Measurements from ENCODE around the gene ALLC.
"Not testable (repeated sequence)": the region's sequence is repeated elsewhere in the genome, so short reads cannot be mapped to it uniquely, and the experiment has no call there.

Gene ALLC

DNA sequence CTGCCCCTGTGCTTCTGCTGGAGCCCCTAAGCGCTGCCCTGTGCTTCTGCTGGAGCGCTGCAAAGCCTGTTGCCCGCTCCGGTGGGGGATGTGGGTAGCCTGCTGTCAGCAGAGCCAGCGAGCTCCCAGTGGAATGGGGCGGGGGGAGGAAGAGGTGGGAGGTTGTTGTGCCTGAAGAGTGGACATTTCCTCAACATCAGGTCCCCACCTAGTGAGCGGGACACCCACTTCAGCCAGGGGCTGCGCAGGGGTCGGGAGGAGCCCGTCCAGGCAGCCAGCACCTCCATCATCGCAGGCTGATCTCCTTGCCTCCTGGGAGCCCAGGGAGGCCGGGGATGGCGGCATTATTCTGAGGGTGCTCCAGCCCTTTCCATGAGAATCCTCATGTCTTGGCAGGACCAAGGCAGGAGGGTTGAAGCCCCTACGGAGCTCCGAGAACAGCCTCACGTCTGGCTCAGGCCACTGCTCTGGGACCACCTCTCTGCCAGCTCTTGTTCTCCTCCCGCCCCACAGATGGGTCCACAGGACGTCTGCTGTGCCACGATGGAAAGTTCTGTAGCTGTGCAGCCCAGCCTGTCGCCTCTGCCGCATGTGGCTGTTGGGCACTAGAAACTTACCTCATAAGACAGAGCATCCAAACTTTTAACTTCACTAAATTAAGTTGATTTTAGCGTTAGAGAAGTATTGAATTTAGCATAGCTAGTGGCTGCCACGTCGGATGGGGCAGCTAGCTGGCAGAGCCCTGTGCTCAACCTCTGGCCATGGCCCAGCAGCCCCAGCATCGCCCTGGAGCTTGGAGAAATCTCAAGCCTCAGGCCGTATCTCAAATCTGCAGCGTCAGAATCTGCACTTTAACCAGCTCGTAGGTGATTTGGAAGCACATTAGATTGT, 1.9 kb upstream of the ALLC start:
- no peak for DNase-seq (ENCODE audit: low spot score)

DNA sequence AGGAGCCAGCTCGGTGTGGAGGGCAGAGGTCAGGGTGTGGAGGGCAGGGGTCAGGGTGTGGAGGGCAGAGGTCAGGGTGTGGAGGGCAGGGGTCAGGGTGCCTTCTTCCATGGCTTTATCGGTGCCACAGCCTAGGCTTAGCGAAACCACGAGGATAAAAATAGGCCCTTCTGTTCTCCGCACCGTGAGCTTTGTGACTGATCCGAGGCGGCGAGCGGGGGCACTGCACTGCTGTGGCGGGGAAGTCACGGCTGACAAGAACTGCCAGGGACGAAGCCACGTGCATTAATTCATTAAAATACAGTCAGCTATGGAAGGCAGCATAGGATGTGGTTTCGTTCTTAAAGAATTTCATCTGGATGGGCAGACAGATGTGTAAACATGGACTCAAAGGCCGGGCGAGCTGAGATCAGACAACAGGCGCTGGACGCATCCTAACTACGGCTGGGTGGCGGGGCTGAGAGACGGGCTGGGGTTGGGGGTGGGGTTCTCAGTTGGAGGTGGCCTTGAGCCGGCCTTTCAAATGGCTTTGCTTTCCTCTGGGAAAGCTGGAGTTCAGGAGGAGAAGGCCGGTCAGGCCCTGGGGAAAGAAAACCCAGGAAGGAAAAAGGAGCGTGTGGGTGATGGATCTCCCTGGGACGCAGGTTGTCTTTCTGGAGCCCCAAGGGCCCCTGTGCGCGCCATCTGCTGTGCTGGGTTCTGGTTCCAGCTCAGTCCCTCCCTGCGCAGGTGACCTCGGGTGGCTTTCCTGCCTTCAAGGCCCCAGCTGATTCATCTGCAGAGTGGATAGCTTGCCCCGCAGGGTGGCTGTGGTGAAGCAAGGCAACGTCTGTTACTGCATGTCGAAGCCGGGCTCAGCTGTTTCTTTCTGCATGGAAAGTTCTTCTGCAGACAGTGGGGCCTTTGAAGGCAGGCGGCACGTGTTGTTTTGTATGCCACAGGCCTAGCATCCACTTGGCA, 958 bp upstream of the ALLC start:
- no peak for DNase-seq (ENCODE audit: low spot score)

DNA sequence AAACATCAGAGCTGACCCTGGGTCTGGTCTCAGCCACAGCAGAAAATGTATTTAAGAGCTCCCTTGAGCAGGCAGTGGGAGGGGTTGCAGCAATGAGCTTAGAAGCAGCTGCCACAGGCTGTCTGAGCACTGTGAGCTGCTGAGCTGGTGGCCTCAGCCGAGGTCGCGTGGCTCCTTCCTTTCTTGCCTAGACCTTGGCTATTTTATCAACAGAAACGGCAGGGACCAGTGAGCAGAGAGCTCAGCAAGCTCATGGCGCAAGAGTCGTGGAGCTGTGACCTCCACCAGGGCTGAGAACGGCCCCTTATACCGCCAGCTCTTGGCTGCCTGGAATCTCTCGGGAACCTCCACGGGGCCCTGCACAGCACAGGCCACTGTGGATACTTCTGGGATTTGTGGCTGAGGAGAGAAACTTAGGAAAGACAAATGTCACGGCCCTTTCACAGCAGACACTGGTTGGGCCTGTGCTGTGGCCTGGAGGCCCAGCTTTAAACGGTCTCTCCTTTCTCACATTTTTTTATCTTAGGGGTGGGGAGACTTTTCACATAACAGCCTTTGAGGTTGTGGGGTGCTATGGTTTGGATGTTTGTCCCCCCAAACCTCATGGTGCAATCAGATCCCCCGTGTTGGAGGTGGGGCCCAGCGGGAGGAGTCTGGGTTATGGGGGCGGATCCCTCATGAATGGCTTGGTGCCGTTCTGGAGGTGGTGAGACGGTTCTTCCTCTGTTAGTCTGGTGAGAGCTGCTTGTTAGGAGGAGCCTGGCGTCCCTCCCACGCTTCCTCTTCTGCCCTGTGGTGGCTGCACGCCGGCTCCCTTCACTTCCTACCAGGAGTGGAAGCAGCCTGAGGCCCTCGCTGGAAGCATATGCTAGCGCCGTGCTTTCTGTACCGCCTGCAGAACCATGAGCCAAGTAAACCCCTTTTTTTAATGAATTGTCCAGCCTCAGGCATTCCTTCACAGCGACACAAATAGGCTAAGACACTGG, 1.7 kb downstream of the ALLC start:
- DNase-seq (ENCODE audit: low spot score), result no peak

DNA sequence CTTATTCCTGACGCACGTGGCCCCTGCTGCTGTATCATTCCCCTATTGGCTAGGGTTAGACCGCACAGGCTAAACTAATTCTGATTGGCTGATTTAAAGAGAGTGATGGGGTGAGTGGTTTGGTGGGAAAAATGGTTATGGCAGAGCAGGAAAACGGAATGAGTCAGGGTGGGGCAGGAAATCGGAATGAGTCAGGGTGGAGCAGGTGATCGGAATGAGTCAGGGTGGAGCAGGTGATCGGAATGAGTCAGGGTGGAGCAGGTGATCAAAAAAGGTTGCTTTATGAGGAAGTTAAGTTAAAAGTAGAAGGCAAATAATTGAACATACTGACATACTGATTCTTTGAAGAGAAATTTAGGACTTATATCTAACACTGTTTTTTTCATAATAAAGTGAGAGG, 2.6 kb downstream of the ALLC start:
- DNase-seq (ENCODE audit: low spot score), result not testable (repeated sequence)

DNA sequence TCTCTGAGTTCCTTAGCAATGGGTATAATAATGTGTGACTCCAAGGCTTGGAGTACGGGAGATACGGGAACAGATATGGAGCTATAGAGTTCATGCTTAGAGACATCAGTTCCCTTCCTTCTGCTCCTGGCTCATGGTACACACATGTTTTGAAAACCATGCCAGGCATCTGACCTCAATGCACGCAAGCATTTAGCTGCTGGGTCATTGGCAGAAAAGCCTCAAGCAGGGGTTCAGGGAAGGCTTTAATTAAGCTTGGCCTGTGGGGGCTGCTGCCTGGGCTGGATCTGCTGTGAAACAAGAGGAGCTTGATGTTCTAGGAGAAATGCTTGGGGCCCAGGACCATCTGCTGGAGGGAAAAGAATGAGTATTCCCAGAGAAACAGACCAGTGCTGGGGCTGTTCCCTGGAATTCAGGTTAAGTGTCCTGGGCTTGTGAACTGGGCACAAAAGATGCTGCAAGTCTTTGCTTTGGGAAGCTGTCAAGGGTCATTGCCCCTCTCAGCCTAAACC, 3.2 kb downstream of the ALLC start:
- no peak for DNase-seq (ENCODE audit: low spot score)

DNA sequence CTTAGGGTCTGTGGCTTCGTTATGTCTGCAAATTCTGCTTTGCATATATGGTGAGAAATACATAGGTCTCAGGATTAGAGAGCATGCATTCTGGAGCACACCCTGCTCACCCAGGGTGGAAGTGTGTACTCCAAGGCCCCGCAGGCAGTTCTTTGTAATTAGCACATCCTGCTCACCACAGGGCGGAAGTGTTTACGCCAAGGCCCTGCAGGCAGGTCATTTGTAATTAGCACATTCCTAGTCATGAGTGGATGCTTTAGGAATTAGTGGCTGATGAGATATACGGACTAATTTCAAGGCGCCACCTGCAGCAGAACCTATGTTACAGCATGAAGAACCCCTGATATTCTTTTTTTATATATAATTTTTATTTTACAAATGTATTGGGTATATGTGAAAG, 4.2 kb downstream of the ALLC start:
- DNase-seq (ENCODE audit: low spot score), result no peak

DNA sequence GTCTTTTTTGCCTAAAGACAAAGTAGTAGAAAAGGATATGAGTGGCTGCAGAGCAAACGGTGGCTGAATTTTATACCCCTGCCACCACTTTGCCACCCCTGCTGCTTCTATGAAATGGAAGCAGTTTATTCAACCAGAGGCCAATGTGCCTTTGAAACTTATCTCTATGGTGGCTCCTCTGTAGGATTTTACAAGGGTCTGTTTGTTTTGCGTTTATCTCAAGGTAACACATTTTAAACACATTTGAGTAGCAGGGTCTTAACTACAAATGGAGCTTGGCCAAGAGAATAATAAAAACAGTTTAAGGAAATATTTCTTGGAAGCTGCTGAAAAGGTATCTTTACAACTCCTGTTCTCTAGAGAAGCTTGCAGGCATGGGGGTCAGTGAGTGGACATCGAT, 6.1 kb downstream of the ALLC start:
- no peak for DNase-seq (ENCODE audit: low spot score)

DNA sequence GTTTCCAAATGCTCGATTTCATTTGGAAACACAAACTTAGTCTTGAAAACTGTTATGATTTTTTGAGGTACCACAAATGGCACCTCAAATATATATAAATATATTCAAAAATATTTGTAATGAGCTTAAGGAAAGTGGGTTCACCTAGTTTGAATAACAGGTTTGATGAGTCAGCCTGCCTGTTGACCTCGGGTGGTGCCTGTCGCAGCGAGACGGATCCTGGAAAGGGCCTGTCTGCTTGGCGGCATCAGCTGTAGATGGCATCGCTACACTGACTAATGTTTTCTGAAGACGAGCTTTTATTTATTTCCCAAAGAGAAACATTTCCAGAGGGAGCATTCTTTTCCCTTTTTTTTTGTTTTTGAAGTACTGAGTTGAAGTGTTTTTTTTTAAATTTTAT, 6.9 kb downstream of the ALLC start:
- DNase-seq (ENCODE audit: low spot score), result no peak

DNA sequence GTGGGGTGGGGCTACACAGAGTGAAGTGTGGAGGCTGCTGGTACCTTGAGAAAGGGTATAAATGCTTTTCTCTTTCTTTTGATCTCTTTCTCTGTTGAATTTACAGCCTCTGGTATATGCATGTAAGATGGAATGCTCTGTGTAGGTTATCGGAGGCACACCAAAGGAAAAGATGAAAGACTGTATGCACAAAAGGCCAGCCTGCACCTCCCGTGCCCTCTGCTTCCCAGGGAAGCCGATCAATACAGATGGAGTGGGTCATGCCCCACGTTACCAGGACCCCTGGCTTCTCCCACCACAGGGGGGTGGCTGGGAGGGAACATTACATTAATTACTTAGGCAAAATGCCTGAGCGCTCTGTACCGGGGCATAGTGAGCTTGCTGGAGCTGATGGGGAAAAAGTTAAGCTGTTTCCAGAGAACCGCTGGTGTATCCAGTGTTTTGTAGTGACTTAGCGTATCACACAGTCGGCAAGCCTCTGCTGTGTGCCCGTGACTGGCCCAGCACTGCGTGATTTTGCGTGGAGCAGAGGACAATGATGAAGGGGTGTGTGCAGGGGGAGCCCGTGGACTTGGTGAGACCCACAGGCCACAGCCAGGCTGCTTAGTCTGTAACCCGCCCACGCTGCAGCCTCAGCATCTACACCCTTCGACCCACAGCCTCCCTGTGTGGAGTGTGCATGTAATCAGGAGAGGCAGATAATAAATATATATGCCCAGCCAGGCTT, 8.0 kb downstream of the ALLC start:
- DNase-seq (ENCODE audit: low spot score), result no peak

DNA sequence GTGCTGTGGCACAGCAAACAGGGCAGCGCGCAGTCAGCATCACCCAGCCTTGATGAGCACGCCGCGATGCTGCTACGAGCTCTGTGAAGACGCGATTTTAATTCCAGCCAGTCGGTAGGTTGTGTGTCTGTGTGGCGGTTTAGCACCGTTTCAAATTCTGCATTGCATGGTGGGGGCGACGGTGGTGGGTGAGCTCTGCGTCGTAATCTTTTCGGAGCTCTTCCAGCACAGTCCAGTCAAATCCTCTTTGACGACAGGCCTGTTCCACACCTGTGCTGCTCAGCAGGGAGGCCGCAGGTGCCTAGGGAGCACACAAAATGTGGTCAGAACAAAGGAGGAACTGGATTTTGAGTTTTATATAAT, 8.6 kb downstream of the ALLC start:
- no peak for DNase-seq (ENCODE audit: low spot score)

DNA sequence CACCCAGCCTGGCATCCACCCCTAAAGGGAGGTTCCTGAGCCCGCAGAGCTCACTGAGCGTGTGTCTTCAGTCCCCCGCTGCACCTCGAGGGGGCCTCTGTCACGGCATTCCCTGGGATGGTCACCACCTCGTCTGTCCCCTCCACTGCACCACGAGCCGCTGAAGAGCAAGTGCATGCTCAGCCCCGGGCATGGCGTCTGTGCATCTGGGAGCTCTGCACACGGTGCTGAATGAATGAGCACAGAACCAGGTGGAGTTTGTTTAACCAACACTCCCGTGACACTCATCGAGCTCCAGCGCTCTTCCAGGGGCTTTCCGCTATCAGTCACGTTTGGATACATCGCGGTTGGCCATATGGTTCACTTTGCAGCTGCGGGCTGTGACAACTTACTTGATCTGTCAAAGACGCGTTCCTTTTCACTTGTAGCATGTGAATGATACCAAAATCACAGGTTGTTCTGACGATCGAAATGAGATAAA, 9.2 kb downstream of the ALLC start:
- DNase-seq (ENCODE audit: low spot score), result no peak

DNA sequence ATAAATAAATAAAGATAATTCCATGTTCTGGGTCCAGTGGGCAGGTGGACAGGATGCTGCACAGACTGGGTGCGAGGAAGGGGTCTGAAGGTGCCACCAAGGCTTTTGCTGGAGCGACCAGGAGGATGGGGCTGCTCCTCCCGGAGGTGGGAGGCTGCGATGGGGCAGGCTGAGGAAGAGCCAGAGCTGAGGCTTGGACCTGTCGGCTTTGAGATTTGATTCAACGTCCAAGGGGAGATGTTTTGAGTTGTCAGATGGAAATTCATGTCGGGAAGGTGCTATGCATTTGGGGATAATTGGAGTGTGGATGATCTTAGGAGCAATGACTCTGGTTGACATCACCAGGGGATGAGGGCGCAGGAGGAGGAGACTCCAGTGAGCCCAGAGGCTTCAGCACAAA, 11.7 kb downstream of the ALLC start:
- no peak for DNase-seq (ENCODE audit: low spot score)

DNA sequence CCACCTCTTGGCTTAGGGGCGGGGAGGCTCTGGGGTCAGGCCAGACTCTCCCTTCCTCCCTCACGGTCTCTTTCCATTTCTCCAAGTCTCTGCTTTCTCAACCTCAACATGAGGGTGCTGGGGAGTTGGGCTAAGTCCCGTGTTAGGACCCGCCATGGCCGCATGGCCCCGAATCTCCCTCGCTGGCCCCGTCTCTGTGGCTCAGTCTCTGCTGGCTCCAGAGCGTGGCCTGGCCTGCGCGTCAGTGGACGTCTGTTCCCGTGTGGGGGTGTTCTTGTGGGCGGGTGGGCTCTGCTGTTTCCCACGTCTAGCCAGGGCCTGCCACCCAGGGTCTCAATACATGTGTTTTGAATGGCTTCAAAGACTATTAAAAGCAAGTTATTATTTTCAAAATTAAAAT, 12.4 kb downstream of the ALLC start:
- DNase-seq (ENCODE audit: low spot score), result no peak

DNA sequence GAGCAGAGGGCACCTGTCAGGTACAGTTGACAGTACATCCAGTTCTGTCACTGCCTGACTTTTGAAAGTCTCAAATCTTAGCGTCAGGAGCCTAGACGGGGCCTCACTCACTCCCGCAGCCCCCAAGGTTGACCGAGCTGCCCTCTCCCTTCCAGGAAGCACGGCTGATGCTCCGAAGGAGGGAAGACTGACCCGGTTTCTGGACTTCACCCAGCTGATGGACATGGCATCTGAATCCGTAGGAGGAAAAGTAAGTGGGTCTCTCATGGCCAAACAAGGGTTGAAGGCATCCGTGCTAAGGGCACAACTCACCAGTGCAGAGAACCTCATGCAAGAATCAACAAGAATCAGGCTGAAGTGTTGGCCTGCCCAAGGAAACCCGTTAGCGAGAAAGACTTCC, 12.9 kb downstream of the ALLC start:
- no peak for DNase-seq (ENCODE audit: low spot score)

DNA sequence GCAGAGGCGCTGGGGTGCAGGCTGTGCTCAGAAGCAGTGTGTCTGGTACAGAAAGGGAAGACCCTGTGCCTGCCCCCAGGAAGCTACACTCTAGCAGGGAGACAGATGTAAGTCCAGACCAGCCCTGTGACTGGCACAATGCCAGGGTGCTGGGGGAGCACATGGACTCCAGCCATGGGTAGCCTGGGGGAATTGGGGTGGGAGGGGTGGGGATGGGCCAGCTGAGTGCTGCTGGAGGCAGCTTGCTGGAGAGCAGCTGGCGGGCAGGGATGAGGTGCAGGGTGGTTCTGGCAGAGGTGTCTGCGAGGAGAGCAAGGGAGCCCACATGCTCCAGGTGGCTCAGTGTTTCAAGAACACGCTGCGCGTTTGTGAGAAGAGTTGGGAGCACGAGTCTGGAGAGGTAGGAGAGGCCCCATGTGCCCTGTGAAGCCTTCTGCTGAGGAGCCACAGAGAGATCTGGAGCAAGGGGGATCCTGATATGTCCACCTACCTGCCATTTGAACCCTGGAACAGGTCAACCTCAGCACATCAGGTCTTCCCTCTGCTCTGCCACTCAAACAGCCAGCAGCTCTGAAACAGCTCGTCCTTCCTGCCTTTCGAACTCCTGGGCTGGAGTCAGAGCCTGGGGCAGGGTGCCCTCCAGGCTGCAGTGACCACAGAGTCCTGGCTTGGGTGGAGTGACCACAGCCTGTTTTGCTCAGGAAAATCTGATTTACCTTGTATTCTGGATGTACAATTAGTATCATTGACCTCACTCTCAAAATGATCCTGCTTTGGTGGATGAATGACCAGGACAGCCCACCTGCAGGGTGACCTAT, 15.1 kb downstream of the ALLC start:
- no peak for DNase-seq (ENCODE audit: low spot score)

DNA sequence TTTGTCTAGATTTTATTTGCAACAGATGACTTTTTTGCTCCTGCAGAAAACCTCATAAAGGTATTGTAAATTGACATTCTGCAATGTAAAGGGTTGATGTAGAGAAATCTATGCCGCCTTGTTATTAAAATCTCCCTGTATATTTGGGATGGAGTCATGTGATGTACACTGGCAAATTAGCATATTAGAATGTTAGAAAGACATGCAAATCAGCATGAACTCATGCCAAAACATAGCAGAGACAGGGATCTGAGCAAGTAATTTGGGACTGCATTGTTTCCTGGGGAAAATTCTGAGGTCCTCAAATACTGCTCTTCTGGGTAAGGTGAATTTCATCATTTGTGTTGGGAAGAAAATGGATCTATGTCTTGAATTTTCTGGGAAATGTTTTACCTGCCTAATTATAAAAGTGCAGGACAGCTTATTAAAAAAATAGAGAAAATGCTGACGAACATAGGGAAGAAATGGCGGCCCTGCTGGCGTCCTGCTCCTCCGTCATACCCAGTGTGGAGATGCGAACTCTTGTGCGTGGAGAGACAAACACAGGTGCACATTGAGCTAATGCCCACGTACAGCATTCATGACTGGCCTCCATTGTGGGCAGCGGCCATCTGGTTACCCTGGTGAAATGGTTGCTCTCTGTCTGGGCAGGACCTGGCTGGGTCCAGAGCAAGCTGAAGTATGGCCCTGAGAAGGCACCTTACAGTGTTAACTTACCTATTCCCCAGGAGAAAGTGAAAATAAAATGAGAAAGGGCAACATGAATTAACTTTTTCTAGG, 16.3 kb downstream of the ALLC start:
- DNase-seq (ENCODE audit: low spot score), result no peak

DNA sequence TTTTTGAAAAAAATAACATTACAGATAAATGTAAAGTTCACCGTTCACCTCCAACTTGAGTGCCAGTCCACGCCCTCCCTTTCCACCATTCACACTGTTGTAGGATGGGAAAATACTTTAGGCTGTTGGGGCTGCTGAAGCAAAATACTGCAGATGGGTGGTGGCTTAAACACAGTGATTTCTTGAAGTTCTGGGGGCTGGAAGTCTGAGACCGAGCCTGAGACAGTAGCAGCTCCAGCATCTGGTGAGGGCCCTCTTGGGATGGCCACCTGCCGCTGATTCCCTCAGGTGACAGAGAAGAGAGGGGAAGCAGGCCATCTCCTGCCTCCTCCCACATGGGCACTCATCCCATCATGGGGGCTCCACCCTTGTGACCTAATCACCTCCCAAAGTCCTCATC, 17.7 kb downstream of the ALLC start:
- no peak for DNase-seq (ENCODE audit: low spot score)

DNA sequence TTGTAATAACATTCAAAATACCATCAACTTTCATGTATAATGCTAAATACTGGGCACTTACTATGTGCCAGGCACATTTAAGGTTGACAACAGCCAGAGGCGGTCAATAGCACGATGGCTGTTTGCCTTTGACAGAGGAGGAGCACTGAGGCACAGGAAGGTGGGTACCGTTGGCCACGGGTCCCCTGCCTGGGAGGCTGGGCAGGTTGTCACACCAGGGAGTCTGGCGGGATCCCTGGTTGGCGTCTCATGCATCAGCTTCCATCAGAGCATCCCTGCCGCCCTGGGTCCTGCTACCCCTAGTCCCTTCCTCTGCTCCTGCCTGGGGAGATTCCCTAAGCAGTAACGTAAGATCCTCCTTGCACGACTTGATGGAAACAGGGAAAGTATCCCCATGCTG, 19.4 kb downstream of the ALLC start:
- no peak for DNase-seq (ENCODE audit: low spot score)

DNA sequence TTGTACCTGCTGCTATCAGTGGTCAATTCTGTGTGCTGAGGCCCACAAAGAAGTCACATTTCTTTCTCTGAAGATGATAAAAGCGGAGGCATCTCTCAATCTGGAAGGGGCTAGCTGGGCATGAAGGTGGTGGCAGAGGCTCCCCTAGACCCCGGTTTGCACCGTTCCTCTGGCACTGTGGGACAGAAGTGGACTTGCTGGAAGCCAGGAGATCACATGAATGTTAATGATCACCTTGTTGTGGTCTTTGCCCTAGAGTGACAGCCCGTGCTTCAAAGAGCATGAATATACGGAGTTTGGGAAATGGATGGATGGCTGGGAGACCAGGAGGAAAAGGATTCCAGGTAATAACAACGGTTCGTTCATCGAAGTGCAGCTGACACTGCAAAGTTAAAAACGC, 20.2 kb downstream of the ALLC start:
- no peak for DNase-seq (ENCODE audit: low spot score)
